GM18526 (cell line): ENCODE data around the gene PLEKHH1.

Experiments used
- POLR2A ChIP-seq: IDR thresholded peaks from 3 replicates; pipeline ENCODE4 v1.6.1; 2011; ENCODE audit not compliant: insufficient read length; ENCODE audit errors: extremely low read depth

PLEKHH1 gene

GRCh38 chr14:67579040-67579439, 46.0 kb downstream of the PLEKHH1 start:
- TF ChIP-seq POLR2A = no peak

GRCh38 chr14:67579636-67580035, 46.5 kb downstream of the PLEKHH1 start:
- TF ChIP-seq POLR2A = no peak

GRCh38 chr14:67580336-67581171, 47.5 kb downstream of the PLEKHH1 start:
- no peak for TF ChIP-seq POLR2A

- no peak for TF ChIP-seq POLR2A
These were observed 48.6 kb downstream of the PLEKHH1 start for GRCh38 chr14:67581643-67582042.

GRCh38 chr14:67582061-67582460, 49.0 kb downstream of the PLEKHH1 start:
- TF ChIP-seq POLR2A = no peak

- TF ChIP-seq POLR2A = no peak
These were observed 50.9 kb downstream of the PLEKHH1 start for GRCh38 chr14:67583711-67584644.

- no peak for TF ChIP-seq POLR2A
These were observed 51.9 kb downstream of the PLEKHH1 start for GRCh38 chr14:67584978-67585377.

GRCh38 chr14:67586369-67586768, 53.3 kb downstream of the PLEKHH1 start:
- TF ChIP-seq POLR2A = no peak

GRCh38 chr14:67589204-67589770, 56.2 kb downstream of the PLEKHH1 start:
- no peak for TF ChIP-seq POLR2A

- no peak for TF ChIP-seq POLR2A
These were observed 62.3 kb downstream of the PLEKHH1 start for GRCh38 chr14:67595392-67595791.

GRCh38 chr14:67599698-67600561, 66.8 kb downstream of the PLEKHH1 start, which contains the start of gene PIGH:
TSS of gene PIGH (minus strand) at chr14:67600268. CDS start at chr14:67600203, 65 bp downstream.
- peak; percentile 70 for TF ChIP-seq POLR2A

- TF ChIP-seq POLR2A = no peak
These were observed 69.0 kb downstream of the PLEKHH1 start for GRCh38 chr14:67602076-67602475.

GRCh38 chr14:67602995-67603545, 70.0 kb downstream of the PLEKHH1 start:
- no peak for TF ChIP-seq POLR2A

GRCh38 chr14:67607646-67608045, 74.6 kb downstream of the PLEKHH1 start:
- no peak for TF ChIP-seq POLR2A
